ENCODE measurements around the gene ST6GALNAC2.
A peak's percentile ranks its signal among the peaks of the same experiment; 100 is the strongest.

ST6GALNAC2 gene

GRCh38 chr17:76556765-76557367 is 28.8 kb downstream of the ST6GALNAC2 start (continued):
- TF ChIP-seq, protein P1, sequence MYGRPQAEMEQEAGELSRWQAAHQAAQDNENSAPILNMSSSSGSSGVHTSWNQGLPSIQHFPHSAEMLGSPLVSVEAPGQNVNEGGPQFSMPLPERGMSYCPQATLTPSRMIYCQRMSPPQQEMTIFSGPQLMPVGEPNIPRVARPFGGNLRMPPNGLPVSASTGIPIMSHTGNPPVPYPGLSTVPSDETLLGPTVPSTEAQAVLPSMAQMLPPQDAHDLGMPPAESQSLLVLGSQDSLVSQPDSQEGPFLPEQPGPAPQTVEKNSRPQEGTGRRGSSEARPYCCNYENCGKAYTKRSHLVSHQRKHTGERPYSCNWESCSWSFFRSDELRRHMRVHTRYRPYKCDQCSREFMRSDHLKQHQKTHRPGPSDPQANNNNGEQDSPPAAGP (tag by site-specific recombination; IDR thresholded peaks at IDR 0.05) = no peak
- TF ChIP-seq, protein P2, sequence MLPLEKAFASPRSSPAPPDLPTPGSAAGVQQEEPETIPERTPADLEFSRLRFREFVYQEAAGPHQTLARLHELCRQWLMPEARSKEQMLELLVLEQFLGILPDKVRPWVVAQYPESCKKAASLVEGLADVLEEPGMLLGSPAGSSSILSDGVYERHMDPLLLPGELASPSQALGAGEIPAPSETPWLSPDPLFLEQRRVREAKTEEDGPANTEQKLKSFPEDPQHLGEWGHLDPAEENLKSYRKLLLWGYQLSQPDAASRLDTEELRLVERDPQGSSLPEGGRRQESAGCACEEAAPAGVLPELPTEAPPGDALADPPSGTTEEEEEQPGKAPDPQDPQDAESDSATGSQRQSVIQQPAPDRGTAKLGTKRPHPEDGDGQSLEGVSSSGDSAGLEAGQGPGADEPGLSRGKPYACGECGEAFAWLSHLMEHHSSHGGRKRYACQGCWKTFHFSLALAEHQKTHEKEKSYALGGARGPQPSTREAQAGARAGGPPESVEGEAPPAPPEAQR (tag by site-specific recombination; IDR thresholded peaks at IDR 0.05) = no peak
- TF ChIP-seq ZNF214 (tag by site-specific recombination; IDR thresholded peaks at IDR 0.05; ENCODE audit: borderline replicate concordance) (no peak), HOXA7 (CRISPR knock-in tag; IDR thresholded peaks at IDR 0.05; ENCODE audit: borderline replicate concordance) (no peak), ZNF473 (tag by site-specific recombination; IDR thresholded peaks at IDR 0.05) (no peak), BCL11B (tag by site-specific recombination; IDR thresholded peaks at IDR 0.05; ENCODE audit: low read depth) (no peak), ZNF202 (tag by site-specific recombination; IDR thresholded peaks at IDR 0.05; ENCODE audit: borderline replicate concordance) (no peak), ZNF280D (tag by site-specific recombination; IDR thresholded peaks at IDR 0.05) (0 out of 2 replicates have a peak, but pooled peaks have one; percentile 12), YY2 (tag by site-specific recombination; IDR thresholded peaks at IDR 0.05) (no peak), ZNF366 (tag by site-specific recombination; conservative IDR thresholded peaks at IDR 0.05) (no peak), ZNF169 (tag by site-specific recombination; IDR thresholded peaks at IDR 0.05) (no peak), ZNF148 (tag by site-specific recombination; IDR thresholded peaks at IDR 0.05; ENCODE audit: borderline replicate concordance) (no peak), IKZF3 (tag by site-specific recombination; IDR thresholded peaks at IDR 0.05) (no peak), ZNF677 (tag by site-specific recombination; IDR thresholded peaks at IDR 0.05) (no peak), SALL2 (tag by site-specific recombination; IDR thresholded peaks at IDR 0.05; ENCODE audit: borderline replicate concordance) (no peak), ZNF791 (tag by site-specific recombination; IDR thresholded peaks at IDR 0.05) (no peak), ZBTB8A (tag by site-specific recombination; IDR thresholded peaks at IDR 0.05) (no peak; the same call in 1 of the 2 replicates), ZNF157 (tag by site-specific recombination; IDR thresholded peaks at IDR 0.05) (no peak), ZNF514 (tag by site-specific recombination; IDR thresholded peaks at IDR 0.05) (no peak), ZNF830 (tag by site-specific recombination; IDR thresholded peaks at IDR 0.05; ENCODE audit: low read depth) (no peak), ZNF785 (tag by site-specific recombination; IDR thresholded peaks at IDR 0.05) (no peak), ZNF561 (tag by site-specific recombination; IDR thresholded peaks at IDR 0.05; ENCODE audit: borderline replicate concordance) (no peak)
- TF ChIP-seq, protein P3, sequence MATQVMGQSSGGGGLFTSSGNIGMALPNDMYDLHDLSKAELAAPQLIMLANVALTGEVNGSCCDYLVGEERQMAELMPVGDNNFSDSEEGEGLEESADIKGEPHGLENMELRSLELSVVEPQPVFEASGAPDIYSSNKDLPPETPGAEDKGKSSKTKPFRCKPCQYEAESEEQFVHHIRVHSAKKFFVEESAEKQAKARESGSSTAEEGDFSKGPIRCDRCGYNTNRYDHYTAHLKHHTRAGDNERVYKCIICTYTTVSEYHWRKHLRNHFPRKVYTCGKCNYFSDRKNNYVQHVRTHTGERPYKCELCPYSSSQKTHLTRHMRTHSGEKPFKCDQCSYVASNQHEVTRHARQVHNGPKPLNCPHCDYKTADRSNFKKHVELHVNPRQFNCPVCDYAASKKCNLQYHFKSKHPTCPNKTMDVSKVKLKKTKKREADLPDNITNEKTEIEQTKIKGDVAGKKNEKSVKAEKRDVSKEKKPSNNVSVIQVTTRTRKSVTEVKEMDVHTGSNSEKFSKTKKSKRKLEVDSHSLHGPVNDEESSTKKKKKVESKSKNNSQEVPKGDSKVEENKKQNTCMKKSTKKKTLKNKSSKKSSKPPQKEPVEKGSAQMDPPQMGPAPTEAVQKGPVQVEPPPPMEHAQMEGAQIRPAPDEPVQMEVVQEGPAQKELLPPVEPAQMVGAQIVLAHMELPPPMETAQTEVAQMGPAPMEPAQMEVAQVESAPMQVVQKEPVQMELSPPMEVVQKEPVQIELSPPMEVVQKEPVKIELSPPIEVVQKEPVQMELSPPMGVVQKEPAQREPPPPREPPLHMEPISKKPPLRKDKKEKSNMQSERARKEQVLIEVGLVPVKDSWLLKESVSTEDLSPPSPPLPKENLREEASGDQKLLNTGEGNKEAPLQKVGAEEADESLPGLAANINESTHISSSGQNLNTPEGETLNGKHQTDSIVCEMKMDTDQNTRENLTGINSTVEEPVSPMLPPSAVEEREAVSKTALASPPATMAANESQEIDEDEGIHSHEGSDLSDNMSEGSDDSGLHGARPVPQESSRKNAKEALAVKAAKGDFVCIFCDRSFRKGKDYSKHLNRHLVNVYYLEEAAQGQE (tag by site-specific recombination; IDR thresholded peaks at IDR 0.05) = peak; percentile 89
- TF ChIP-seq, protein P4, sequence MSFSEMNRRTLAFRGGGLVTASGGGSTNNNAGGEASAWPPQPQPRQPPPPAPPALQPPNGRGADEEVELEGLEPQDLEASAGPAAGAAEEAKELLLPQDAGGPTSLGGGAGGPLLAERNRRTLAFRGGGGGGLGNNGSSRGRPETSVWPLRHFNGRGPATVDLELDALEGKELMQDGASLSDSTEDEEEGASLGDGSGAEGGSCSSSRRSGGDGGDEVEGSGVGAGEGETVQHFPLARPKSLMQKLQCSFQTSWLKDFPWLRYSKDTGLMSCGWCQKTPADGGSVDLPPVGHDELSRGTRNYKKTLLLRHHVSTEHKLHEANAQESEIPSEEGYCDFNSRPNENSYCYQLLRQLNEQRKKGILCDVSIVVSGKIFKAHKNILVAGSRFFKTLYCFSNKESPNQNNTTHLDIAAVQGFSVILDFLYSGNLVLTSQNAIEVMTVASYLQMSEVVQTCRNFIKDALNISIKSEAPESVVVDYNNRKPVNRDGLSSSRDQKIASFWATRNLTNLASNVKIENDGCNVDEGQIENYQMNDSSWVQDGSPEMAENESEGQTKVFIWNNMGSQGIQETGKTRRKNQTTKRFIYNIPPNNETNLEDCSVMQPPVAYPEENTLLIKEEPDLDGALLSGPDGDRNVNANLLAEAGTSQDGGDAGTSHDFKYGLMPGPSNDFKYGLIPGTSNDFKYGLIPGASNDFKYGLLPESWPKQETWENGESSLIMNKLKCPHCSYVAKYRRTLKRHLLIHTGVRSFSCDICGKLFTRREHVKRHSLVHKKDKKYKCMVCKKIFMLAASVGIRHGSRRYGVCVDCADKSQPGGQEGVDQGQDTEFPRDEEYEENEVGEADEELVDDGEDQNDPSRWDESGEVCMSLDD (tag by site-specific recombination; IDR thresholded peaks at IDR 0.05) = peak; percentile 68; the same call in 1 of the 2 replicates
